ENCODE data around the gene PROC. TPM values are rescaled to one million over a fixed set of nuclear protein-coding genes. Genes with fewer than 3 reads are reported as not detected.

The PROC gene
- under 1 TPM; 0.19 to 0.20 TPM for polyA plus RNA-seq

GRCh38 chr2:127418300-127419111, at the start of gene PROC:
Gene PROC, plus strand, starts transcription at chr2:127418427. Its CDS starts 1,516 bp downstream, at chr2:127419943.
- peaks cover 0 to 3% of the 10 kb centered on the region in 2 donors for H3K27me3 ChIP-seq (ENCODE audit: control insufficient read depth in 1 of 2, insufficient read depth in 2 of 2, low read length in 2 of 2)
- peaks cover 10 to 13% of the 10 kb centered on the region in 2 donors for H3K4me1 ChIP-seq (ENCODE audit: control insufficient read depth in 2 of 2, insufficient read depth in 2 of 2, low read length in 1 of 2)
- H3K4me3 ChIP-seq (ENCODE audit: low read depth in 1 of 2, low read length in 2 of 2): no peak within 1 kb of the TSS
- WGBS, 2 donors: 88 to 90% methylated on average over 16 of the region's 16 CpGs
- H3K9me3 ChIP-seq (ENCODE audit: control insufficient read depth in 2 of 2, insufficient read depth in 1 of 2, low read depth in 1 of 2, low read length in 1 of 2): no peaks in the 10 kb centered on the region
- H3K36me3 ChIP-seq (ENCODE audit: control insufficient read depth in 2 of 2, insufficient read depth in 2 of 2, low read length in 1 of 2): no peaks in the 10 kb centered on the region
- no peak within 1 kb of the TSS for H3K27ac ChIP-seq (ENCODE audit: low read depth in 2 of 2, low read length in 1 of 2)

DNA sequence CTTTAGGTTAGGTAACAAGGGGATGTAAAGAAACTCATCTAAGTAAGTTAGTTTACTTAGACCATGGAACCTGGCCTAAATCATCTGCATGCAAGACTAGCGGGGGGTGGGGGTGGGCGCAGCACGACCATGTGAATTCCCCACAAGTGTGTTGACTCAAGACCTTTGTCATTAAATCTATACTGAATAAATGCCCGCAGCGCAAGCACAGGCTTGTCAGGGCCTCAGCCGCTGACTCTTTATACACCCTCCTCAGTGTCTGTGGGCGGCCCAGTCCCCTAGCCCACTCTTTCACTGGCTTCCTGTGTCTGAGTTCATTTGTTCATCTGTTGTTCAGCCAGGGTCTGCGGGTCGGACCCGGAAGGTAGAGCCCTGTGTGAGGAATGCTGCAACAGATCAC, 48.2 kb upstream of the PROC start:
- H3K9me3 ChIP-seq (ENCODE audit: control insufficient read depth in 2 of 2, insufficient read depth in 1 of 2, low read depth in 1 of 2, low read length in 1 of 2): no peaks in the 10 kb centered on the region
- peaks cover 0 to 4% of the 10 kb centered on the region in 2 donors for H3K4me1 ChIP-seq (ENCODE audit: control insufficient read depth in 2 of 2, insufficient read depth in 2 of 2, low read length in 1 of 2)
- H3K27ac ChIP-seq (ENCODE audit: low read depth in 2 of 2, low read length in 1 of 2): no peak overlapping the region
- no peak overlapping the region for H3K4me3 ChIP-seq (ENCODE audit: low read depth in 1 of 2, low read length in 2 of 2)
- no peaks in the 10 kb centered on the region for H3K27me3 ChIP-seq (ENCODE audit: control insufficient read depth in 1 of 2, insufficient read depth in 2 of 2, low read length in 2 of 2)
- WGBS, 2 donors: 93 to 97% methylated on average over 10 of the region's 10 CpGs
- H3K36me3 ChIP-seq (ENCODE audit: control insufficient read depth in 2 of 2, insufficient read depth in 2 of 2, low read length in 1 of 2): no peaks in the 10 kb centered on the region

GRCh38 chr2:127371037-127371436, 47.2 kb upstream of the PROC start:
- no peaks in the 10 kb centered on the region for H3K36me3 ChIP-seq (ENCODE audit: control insufficient read depth in 2 of 2, insufficient read depth in 2 of 2, low read length in 1 of 2)
- no peak overlapping the region for H3K27ac ChIP-seq (ENCODE audit: low read depth in 2 of 2, low read length in 1 of 2)
- no peak overlapping the region for H3K4me3 ChIP-seq (ENCODE audit: low read depth in 1 of 2, low read length in 2 of 2)
- no peaks in the 10 kb centered on the region for H3K9me3 ChIP-seq (ENCODE audit: control insufficient read depth in 2 of 2, insufficient read depth in 1 of 2, low read depth in 1 of 2, low read length in 1 of 2)
- 86 to 90% methylated on average over 11 of the region's 11 CpGs for WGBS, 2 donors
- H3K27me3 ChIP-seq (ENCODE audit: control insufficient read depth in 1 of 2, insufficient read depth in 2 of 2, low read length in 2 of 2): no peaks in the 10 kb centered on the region
- no peaks in the 10 kb centered on the region for H3K4me1 ChIP-seq (ENCODE audit: control insufficient read depth in 2 of 2, insufficient read depth in 2 of 2, low read length in 1 of 2)

DNA sequence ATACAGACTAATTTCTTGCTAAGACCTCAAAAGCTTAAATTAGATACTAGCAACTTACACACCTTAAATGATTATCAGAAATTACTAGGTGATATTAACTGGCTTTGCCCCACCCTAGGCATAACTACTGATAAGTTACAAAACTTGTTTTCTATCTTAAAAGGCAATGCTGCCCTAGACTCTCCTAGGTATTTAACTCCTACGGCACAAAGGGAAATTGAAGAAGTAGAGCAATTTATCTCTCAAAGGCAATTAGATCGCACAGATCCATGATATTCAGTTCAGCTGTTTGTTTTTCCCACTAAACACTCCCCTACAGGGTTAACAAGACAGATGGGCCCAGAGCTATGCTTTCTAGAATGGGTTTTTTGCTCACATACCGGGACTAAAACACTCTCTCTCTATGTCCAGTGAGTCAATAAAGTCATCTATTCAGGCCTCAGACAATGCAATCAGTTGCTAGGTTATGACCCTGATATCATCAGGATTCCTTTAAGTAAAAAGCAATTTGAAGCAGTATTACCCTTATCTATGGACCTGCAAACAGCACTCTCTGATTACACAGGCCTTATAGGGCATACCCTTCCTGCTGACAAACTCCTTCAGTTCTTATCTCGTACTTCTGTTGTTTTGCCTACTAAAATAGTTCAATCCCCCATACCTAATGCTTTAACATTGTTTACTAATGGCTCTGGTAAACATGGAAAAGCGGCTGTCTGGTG, 44.7 kb upstream of the PROC start:
- Histone ChIP-seq H3K27me3 (ENCODE audit: control insufficient read depth in 1 of 2, insufficient read depth in 2 of 2, low read length in 2 of 2) (no peaks in the 10 kb centered on the region), H3K36me3 (ENCODE audit: control insufficient read depth in 2 of 2, insufficient read depth in 2 of 2, low read length in 1 of 2) (no peaks in the 10 kb centered on the region), H3K27ac (ENCODE audit: low read depth in 2 of 2, low read length in 1 of 2) (no peak overlapping the region), H3K9me3 (ENCODE audit: control insufficient read depth in 2 of 2, insufficient read depth in 1 of 2, low read depth in 1 of 2, low read length in 1 of 2) (no peaks in the 10 kb centered on the region), H3K4me3 (ENCODE audit: low read depth in 1 of 2, low read length in 2 of 2) (no peak overlapping the region), H3K4me1 (ENCODE audit: control insufficient read depth in 2 of 2, insufficient read depth in 2 of 2, low read length in 1 of 2) (no peaks in the 10 kb centered on the region)
- WGBS, 2 donors: 78 to 91% methylated on average over 5 of the region's 5 CpGs

DNA sequence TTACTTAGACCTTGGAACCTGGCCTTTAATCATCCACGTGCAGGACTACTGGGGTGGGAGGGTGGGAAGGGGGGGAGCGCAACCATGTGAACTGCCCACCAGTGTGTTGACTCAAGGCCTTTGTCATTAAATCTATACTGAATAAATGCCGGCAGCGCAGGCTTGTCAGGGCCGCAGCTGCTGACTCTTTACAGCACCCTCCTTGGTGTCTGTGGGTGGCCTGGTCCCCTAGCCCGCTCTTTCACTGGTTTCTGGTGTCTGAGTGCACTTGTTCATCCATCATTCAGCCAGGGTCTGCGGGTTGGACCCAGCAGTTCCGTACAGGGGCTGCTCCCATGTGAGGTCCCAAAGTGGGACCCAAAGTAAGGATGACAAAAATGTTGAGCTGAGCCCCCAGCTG, 42.0 kb upstream of the PROC start:
- Histone ChIP-seq H3K4me1 (ENCODE audit: control insufficient read depth in 2 of 2, insufficient read depth in 2 of 2, low read length in 1 of 2) (no peaks in the 10 kb centered on the region), H3K36me3 (ENCODE audit: control insufficient read depth in 2 of 2, insufficient read depth in 2 of 2, low read length in 1 of 2) (no peaks in the 10 kb centered on the region), H3K9me3 (ENCODE audit: control insufficient read depth in 2 of 2, insufficient read depth in 1 of 2, low read depth in 1 of 2, low read length in 1 of 2) (no peaks in the 10 kb centered on the region), H3K27me3 (ENCODE audit: control insufficient read depth in 1 of 2, insufficient read depth in 2 of 2, low read length in 2 of 2) (no peaks in the 10 kb centered on the region), H3K4me3 (ENCODE audit: low read depth in 1 of 2, low read length in 2 of 2) (no peak overlapping the region), H3K27ac (ENCODE audit: low read depth in 2 of 2, low read length in 1 of 2) (no peak overlapping the region)
- 86 to 94% methylated on average over 8 of the region's 8 CpGs for WGBS, 2 donors

GRCh38 chr2:127377262-127377661, 41.0 kb upstream of the PROC start:
- Histone ChIP-seq H3K27ac (ENCODE audit: low read depth in 2 of 2, low read length in 1 of 2) (no peak overlapping the region), H3K27me3 (ENCODE audit: control insufficient read depth in 1 of 2, insufficient read depth in 2 of 2, low read length in 2 of 2) (no peaks in the 10 kb centered on the region), H3K36me3 (ENCODE audit: control insufficient read depth in 2 of 2, insufficient read depth in 2 of 2, low read length in 1 of 2) (no peaks in the 10 kb centered on the region), H3K4me1 (ENCODE audit: control insufficient read depth in 2 of 2, insufficient read depth in 2 of 2, low read length in 1 of 2) (no peaks in the 10 kb centered on the region), H3K9me3 (ENCODE audit: control insufficient read depth in 2 of 2, insufficient read depth in 1 of 2, low read depth in 1 of 2, low read length in 1 of 2) (no peaks in the 10 kb centered on the region), H3K4me3 (ENCODE audit: low read depth in 1 of 2, low read length in 2 of 2) (no peak overlapping the region)
- 88% methylated on average over 1 of the region's 1 CpG for WGBS, 2 donors

GRCh38 chr2:127378720-127379119, 39.5 kb upstream of the PROC start:
- H3K4me3 ChIP-seq (ENCODE audit: low read depth in 1 of 2, low read length in 2 of 2): no peak overlapping the region
- H3K4me1 ChIP-seq (ENCODE audit: control insufficient read depth in 2 of 2, insufficient read depth in 2 of 2, low read length in 1 of 2): no peaks in the 10 kb centered on the region
- no peaks in the 10 kb centered on the region for H3K27me3 ChIP-seq (ENCODE audit: control insufficient read depth in 1 of 2, insufficient read depth in 2 of 2, low read length in 2 of 2)
- no peaks in the 10 kb centered on the region for H3K9me3 ChIP-seq (ENCODE audit: control insufficient read depth in 2 of 2, insufficient read depth in 1 of 2, low read depth in 1 of 2, low read length in 1 of 2)
- H3K27ac ChIP-seq (ENCODE audit: low read depth in 2 of 2, low read length in 1 of 2): no peak overlapping the region
- no peaks in the 10 kb centered on the region for H3K36me3 ChIP-seq (ENCODE audit: control insufficient read depth in 2 of 2, insufficient read depth in 2 of 2, low read length in 1 of 2)
- WGBS, 2 donors: 90 to 93% methylated on average over 6 of the region's 6 CpGs

GRCh38 chr2:127379712-127380355, 38.4 kb upstream of the PROC start:
- Histone ChIP-seq H3K36me3 (ENCODE audit: control insufficient read depth in 2 of 2, insufficient read depth in 2 of 2, low read length in 1 of 2) (no peaks in the 10 kb centered on the region), H3K27me3 (ENCODE audit: control insufficient read depth in 1 of 2, insufficient read depth in 2 of 2, low read length in 2 of 2) (no peaks in the 10 kb centered on the region), H3K4me1 (ENCODE audit: control insufficient read depth in 2 of 2, insufficient read depth in 2 of 2, low read length in 1 of 2) (no peaks in the 10 kb centered on the region), H3K4me3 (ENCODE audit: low read depth in 1 of 2, low read length in 2 of 2) (no peak overlapping the region), H3K27ac (ENCODE audit: low read depth in 2 of 2, low read length in 1 of 2) (no peak overlapping the region), H3K9me3 (ENCODE audit: control insufficient read depth in 2 of 2, insufficient read depth in 1 of 2, low read depth in 1 of 2, low read length in 1 of 2) (no peaks in the 10 kb centered on the region)
- WGBS, 2 donors: 84 to 86% methylated on average over 4 of the region's 4 CpGs

- no peaks in the 10 kb centered on the region for H3K27me3 ChIP-seq (ENCODE audit: control insufficient read depth in 1 of 2, insufficient read depth in 2 of 2, low read length in 2 of 2)
- no peak overlapping the region for H3K4me3 ChIP-seq (ENCODE audit: low read depth in 1 of 2, low read length in 2 of 2)
- H3K27ac ChIP-seq (ENCODE audit: low read depth in 2 of 2, low read length in 1 of 2): no peak overlapping the region
- H3K36me3 ChIP-seq (ENCODE audit: control insufficient read depth in 2 of 2, insufficient read depth in 2 of 2, low read length in 1 of 2): no peaks in the 10 kb centered on the region
- no peaks in the 10 kb centered on the region for H3K9me3 ChIP-seq (ENCODE audit: control insufficient read depth in 2 of 2, insufficient read depth in 1 of 2, low read depth in 1 of 2, low read length in 1 of 2)
- WGBS, 2 donors: 59 to 67% methylated on average over 5 of the region's 5 CpGs
- no peaks in the 10 kb centered on the region for H3K4me1 ChIP-seq (ENCODE audit: control insufficient read depth in 2 of 2, insufficient read depth in 2 of 2, low read length in 1 of 2)
Measured at GRCh38 chr2:127381762-127382161, 36.5 kb upstream of the PROC start.
